NB4 (cell line): ENCODE measurements around the gene COL4A5.

Source experiments
- CTCF ChIP-seq: IDR thresholded peaks from one replicate; pipeline ENCODE4 v1.5.1; 2012; ENCODE audit warnings: low read depth, low read length
- MAX ChIP-seq: IDR thresholded peaks from 2 replicates; pipeline ENCODE4 v1.6.1; 2011; ENCODE audit warnings: low read depth, low read length
- MYC ChIP-seq: IDR thresholded peaks from 2 replicates; pipeline ENCODE4 v1.6.1; 2011; ENCODE audit warnings: low read depth, low read length
- POLR2A ChIP-seq: IDR thresholded peaks from 2 replicates; pipeline ENCODE4 v1.6.1; 2011; ENCODE audit warnings: mild to moderate bottlenecking; ENCODE audit not compliant: insufficient read length; ENCODE audit errors: extremely low read depth

GRCh38 chrX:108426262-108426661, 13.4 kb upstream of the COL4A5 start:
- TF ChIP-seq CTCF: no peak
- no peak for TF ChIP-seq POLR2A
- TF ChIP-seq MYC: no peak
- TF ChIP-seq MAX: no peak
